NT2/D1 (cell line): ENCODE results near the gene FRMPD4.

Experiments
- DNase-seq: peaks from one replicate; pipeline ENCODE4 v3.0.0-alpha.2; 2011; ENCODE audit warnings: low read depth, low spot score
- H3K27me3 ChIP-seq: 2 replicates; pipeline ENCODE4 v1.6.0; 2011; ENCODE audit warnings: mild to moderate bottlenecking; ENCODE audit not compliant: insufficient read length, insufficient read depth
- H3K36me3 ChIP-seq: 2 replicates; pipeline ENCODE4 v1.6.1; 2011; ENCODE audit warnings: mild to moderate bottlenecking, low read length, mixed read lengths; ENCODE audit not compliant: insufficient read depth, insufficient read length
- H3K4me1 ChIP-seq: 2 replicates; pipeline ENCODE4 v1.5.1; 2011; ENCODE audit not compliant: insufficient read depth, insufficient read length
- H3K4me3 ChIP-seq: 2 replicates; pipeline ENCODE4 v1.5.1; 2011; ENCODE audit warnings: low read depth; ENCODE audit not compliant: insufficient read length
- H3K9ac ChIP-seq: 2 replicates; pipeline ENCODE4 v1.6.0; 2011; ENCODE audit warnings: low read depth; ENCODE audit not compliant: insufficient read length
- H3K9me3 ChIP-seq: 2 replicates; pipeline ENCODE4 v1.5.1; 2011; ENCODE audit warnings: mild to moderate bottlenecking, low read length; ENCODE audit not compliant: insufficient read depth
- SUZ12 ChIP-seq: IDR thresholded peaks from 2 replicates; pipeline ENCODE4 v1.6.1; 2011; ENCODE audit not compliant: insufficient read length, insufficient read depth; ENCODE audit errors: extremely low read depth
- YY1 ChIP-seq: IDR thresholded peaks from 2 replicates; pipeline ENCODE4 v1.6.1; 2011; ENCODE audit not compliant: insufficient read length, insufficient read depth
- ZNF274 ChIP-seq: IDR thresholded peaks from 2 replicates; pipeline ENCODE4 v1.6.1; 2011; ENCODE audit warnings: mild to moderate bottlenecking, low read depth, low read length

The FRMPD4 gene

GRCh38 chrX:12440246-12440645 is 302.0 kb downstream of the FRMPD4 start:
- H3K9ac ChIP-seq, result no peak overlapping the region
- TF ChIP-seq SUZ12, result no peak
- no peak for TF ChIP-seq YY1
- no peak for TF ChIP-seq ZNF274
- H3K4me3 ChIP-seq, result no peak overlapping the region
- H3K36me3 ChIP-seq, result no peaks in the 10 kb centered on the region
- no peaks in the 10 kb centered on the region for H3K9me3 ChIP-seq
- peak; percentile 16 for DNase-seq
- H3K27me3 ChIP-seq, result no peaks in the 10 kb centered on the region
- no peaks in the 10 kb centered on the region for H3K4me1 ChIP-seq

- no peaks in the 10 kb centered on the region for H3K36me3 ChIP-seq
- no peak for DNase-seq
- no peaks in the 10 kb centered on the region for H3K27me3 ChIP-seq
- H3K4me3 ChIP-seq, result no peak overlapping the region
- H3K9ac ChIP-seq, result no peak overlapping the region
- H3K9me3 ChIP-seq, result no peaks in the 10 kb centered on the region
- TF ChIP-seq ZNF274, result no peak
- no peak for TF ChIP-seq YY1
- TF ChIP-seq SUZ12, result no peak
- H3K4me1 ChIP-seq, result no peaks in the 10 kb centered on the region
Observed at GRCh38 chrX:12441381-12442128, 303.3 kb downstream of the FRMPD4 start.

DNA sequence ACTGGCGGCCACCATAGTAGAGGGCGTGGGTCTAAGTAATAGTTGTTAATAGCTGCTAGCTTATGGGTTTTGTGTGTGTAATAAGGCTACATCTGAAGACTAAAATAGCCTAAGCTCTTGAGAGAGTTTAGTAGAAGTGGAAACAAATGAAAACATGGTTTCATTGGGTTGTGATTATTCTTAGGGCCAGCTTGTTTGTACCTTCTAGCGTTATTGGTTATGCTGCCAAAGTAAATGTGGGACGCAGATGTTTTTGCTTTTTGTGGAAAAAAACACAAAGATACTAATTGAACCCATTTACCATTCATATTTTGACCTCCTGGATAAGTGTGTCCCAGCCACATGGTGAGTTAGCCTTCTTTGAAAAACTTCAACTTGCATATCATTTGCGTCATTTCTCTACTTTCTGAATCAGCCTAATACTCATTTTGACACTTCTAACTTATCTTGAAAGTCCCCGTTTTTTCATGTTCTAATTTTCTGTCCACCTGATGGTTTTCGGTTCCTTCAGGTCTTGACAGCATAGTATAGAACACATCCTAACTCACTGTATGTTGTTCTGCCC is 305.3 kb downstream of the FRMPD4 start:
- no peaks in the 10 kb centered on the region for H3K36me3 ChIP-seq
- no peaks in the 10 kb centered on the region for H3K27me3 ChIP-seq
- H3K9me3 ChIP-seq, result no peaks in the 10 kb centered on the region
- no peak overlapping the region for H3K9ac ChIP-seq
- no peak overlapping the region for H3K4me3 ChIP-seq
- DNase-seq, result no peak
- no peaks in the 10 kb centered on the region for H3K4me1 ChIP-seq
- TF ChIP-seq ZNF274 (no peak), YY1 (no peak), SUZ12 (no peak)

DNA sequence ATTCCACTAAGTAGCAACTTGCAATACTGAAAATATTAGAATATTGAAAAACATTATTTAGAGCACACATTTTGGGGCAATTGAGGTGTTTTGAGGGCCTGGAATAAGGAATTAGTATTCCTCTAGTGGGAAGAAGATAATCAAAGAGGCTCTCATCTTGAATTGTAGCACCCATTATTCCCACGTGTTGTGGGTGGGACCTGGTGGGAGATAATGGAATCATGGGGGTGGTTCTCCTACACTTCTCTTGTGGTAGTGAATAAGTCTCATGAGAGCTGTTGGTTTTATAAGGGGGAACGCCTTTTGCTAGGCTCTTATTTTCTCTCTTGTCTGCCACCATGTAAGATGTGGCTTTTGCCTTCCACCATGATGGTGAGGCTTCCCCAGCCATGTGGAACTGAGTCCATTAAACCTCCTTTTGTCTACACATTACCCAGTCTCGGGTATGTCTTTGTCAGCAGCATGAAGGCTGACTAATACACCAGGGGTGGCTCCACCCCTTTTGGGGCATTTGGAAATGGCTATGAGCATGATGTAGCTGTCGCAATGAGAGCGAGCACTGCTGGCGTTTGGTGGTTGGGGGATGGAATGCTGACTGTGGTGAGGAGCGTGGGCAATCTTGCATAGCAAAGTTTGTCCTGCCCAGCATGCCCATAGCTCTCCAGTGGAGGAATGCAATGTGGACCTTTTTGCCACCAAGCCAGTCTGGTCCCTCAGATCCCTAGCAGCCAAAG is 308.2 kb downstream of the FRMPD4 start:
- H3K9ac ChIP-seq, result no peak overlapping the region
- no peak for DNase-seq
- TF ChIP-seq YY1 (no peak), ZNF274 (no peak), SUZ12 (no peak)
- H3K4me3 ChIP-seq, result no peak overlapping the region
- H3K36me3 ChIP-seq, result no peaks in the 10 kb centered on the region
- no peaks in the 10 kb centered on the region for H3K27me3 ChIP-seq
- H3K4me1 ChIP-seq, result no peaks in the 10 kb centered on the region
- H3K9me3 ChIP-seq, result no peaks in the 10 kb centered on the region

DNA sequence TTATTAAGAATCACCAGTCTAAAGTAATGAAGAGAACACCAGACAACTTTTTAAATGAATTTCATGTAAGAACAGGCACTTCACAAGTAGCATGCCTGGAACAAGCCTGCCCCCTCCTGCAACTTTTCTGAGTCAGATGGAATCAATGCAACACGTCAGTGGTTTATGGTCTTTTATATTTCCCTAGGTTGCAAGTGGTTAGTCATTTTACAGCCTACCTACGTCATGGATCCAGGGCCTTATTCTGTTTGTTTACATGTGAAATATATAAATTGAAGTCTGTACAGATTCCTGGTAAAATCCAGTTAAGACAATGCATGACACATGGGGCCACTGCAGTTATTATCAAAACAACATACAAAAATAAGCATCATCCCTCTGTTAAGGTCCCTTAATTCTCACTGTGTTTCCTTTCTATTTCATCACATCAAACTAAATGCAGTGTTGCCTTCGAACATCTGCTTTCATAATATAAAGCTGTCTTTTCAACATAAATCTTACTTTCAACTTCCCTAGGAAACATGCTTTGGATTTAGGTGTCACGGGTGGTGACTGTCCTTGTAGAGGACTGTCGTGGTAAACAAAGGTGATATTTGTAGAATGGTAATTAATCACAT is 309.3 kb downstream of the FRMPD4 start:
- no peak for DNase-seq
- Histone ChIP-seq H3K9ac (no peak overlapping the region), H3K9me3 (no peaks in the 10 kb centered on the region), H3K4me1 (no peaks in the 10 kb centered on the region), H3K4me3 (no peak overlapping the region), H3K36me3 (no peaks in the 10 kb centered on the region), H3K27me3 (no peaks in the 10 kb centered on the region)
- TF ChIP-seq SUZ12, result no peak
- no peak for TF ChIP-seq YY1
- TF ChIP-seq ZNF274, result no peak

DNA sequence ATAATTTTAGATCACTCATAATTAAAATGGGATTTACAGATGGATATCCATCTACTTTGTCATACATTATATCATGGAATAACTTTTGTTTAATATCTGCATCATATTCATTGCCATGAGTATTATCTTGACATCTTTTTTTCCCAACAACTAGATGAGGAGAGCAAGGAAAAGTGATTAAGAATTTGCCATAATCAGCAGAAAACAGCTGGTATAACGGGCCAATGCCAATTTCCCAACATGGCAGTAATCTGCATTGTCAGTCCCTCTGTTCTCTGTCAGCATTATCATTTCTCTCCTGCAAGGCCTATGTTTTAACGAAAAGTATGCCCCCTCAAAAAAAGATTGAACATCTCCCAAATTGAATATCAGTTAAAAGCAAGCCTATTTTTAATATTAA is 314.0 kb downstream of the FRMPD4 start:
- Histone ChIP-seq H3K27me3 (no peaks in the 10 kb centered on the region), H3K4me3 (no peak overlapping the region), H3K9me3 (no peaks in the 10 kb centered on the region), H3K36me3 (no peaks in the 10 kb centered on the region), H3K4me1 (no peaks in the 10 kb centered on the region), H3K9ac (no peak overlapping the region)
- no peak for TF ChIP-seq SUZ12
- no peak for TF ChIP-seq ZNF274
- TF ChIP-seq YY1, result no peak
- no peak for DNase-seq

GRCh38 chrX:12460929-12461328 is 322.7 kb downstream of the FRMPD4 start:
- TF ChIP-seq SUZ12 (no peak), YY1 (no peak), ZNF274 (no peak)
- H3K27me3 ChIP-seq, result no peaks in the 10 kb centered on the region
- DNase-seq, result no peak

More at GRCh38 chrX:12460929-12461328, 322.7 kb downstream of the FRMPD4 start:
- no peak overlapping the region for H3K9ac ChIP-seq
- H3K36me3 ChIP-seq, result no peaks in the 10 kb centered on the region
- H3K9me3 ChIP-seq, result no peaks in the 10 kb centered on the region
- H3K4me1 ChIP-seq, result no peaks in the 10 kb centered on the region
- H3K4me3 ChIP-seq, result no peak overlapping the region
